Astrocyte (in vitro differentiated cells and primary cell): ENCODE results near the gene DAP. TPM values are rescaled to one million over a fixed set of nuclear protein-coding genes. Genes with fewer than 3 reads are reported as not detected.

Experiments
- DNase-seq: peaks from one replicate; pipeline ENCODE4 v3.0.0-alpha.2; 2010; ENCODE audit warnings: low read depth
- FAIRE-seq: peaks from 2 replicates; lab custom pipeline; 2011; peaks lifted over from hg19 to GRCh38; lab: Jason Lieb, UNC
- H2AFZ ChIP-seq: 2 replicates; pipeline ENCODE4 v1.6.0; 2012; ENCODE audit warnings: low read depth, low read length, inconsistent platforms
- H3K27ac ChIP-seq: 2 replicates; pipeline ENCODE4 v1.5.1; 2011; ENCODE audit warnings: low read depth, low read length, inconsistent platforms
- H3K27me3 ChIP-seq: 2 replicates; pipeline ENCODE4 v1.6.0; 2011; ENCODE audit warnings: low read length, inconsistent platforms; ENCODE audit not compliant: insufficient read depth
- H3K36me3 ChIP-seq: 2 replicates; pipeline ENCODE4 v1.5.1; 2011; ENCODE audit warnings: low read length, inconsistent platforms; ENCODE audit not compliant: insufficient read depth
- H3K4me1 ChIP-seq: 2 replicates; pipeline ENCODE4 v1.5.1; 2011; ENCODE audit warnings: low read length, inconsistent platforms; ENCODE audit not compliant: insufficient read depth
- H3K4me2 ChIP-seq: 2 replicates; pipeline ENCODE4 v1.6.0; 2012; ENCODE audit warnings: low read length, inconsistent platforms
- H3K4me3 ChIP-seq: 2 replicates; pipeline ENCODE4 v1.5.1; 2011; ENCODE audit warnings: low read depth, mild to moderate bottlenecking, low read length, inconsistent platforms; ENCODE audit not compliant: insufficient read depth
- H3K79me2 ChIP-seq: 2 replicates; pipeline ENCODE4 v1.6.0; 2012; ENCODE audit warnings: mild to moderate bottlenecking, low read length, inconsistent platforms; ENCODE audit not compliant: insufficient read depth
- H3K9ac ChIP-seq: 2 replicates; pipeline ENCODE4 v1.6.0; 2012; ENCODE audit warnings: mild to moderate bottlenecking, low read length, inconsistent platforms
- H3K9me3 ChIP-seq: 2 replicates; pipeline ENCODE4 v1.5.1; 2012; ENCODE audit warnings: low read depth, mild to moderate bottlenecking, low read length, inconsistent platforms; ENCODE audit not compliant: insufficient read depth
- H4K20me1 ChIP-seq: 2 replicates; pipeline ENCODE4 v1.6.0; 2012; ENCODE audit warnings: low read length, inconsistent platforms; ENCODE audit not compliant: insufficient read depth
- H3K27ac Mint-ChIP-seq: one replicate; pipeline ENCODE4 v1.8.0; 2021; ENCODE audit warnings: mild to moderate bottlenecking, mixed read lengths; ENCODE audit not compliant: unreplicated experiment
- H3K27me3 Mint-ChIP-seq: one replicate; pipeline ENCODE4 v1.8.0; 2021; ENCODE audit warnings: low read depth, mixed read lengths; ENCODE audit not compliant: unreplicated experiment
- H3K36me3 Mint-ChIP-seq: one replicate; pipeline ENCODE4 v1.8.0; 2021; ENCODE audit warnings: low read depth, mixed read lengths; ENCODE audit not compliant: unreplicated experiment
- H3K4me1 Mint-ChIP-seq: one replicate; pipeline ENCODE4 v1.8.0; 2021; ENCODE audit warnings: low read depth, mixed read lengths; ENCODE audit not compliant: unreplicated experiment
- H3K4me3 Mint-ChIP-seq: one replicate; pipeline ENCODE4 v1.8.0; 2021; ENCODE audit warnings: mild to moderate bottlenecking, moderate library complexity, mixed read lengths; ENCODE audit not compliant: unreplicated experiment
- H3K9me3 Mint-ChIP-seq: one replicate; pipeline ENCODE4 v1.8.0; 2021; ENCODE audit warnings: mild to moderate bottlenecking, mixed read lengths; ENCODE audit not compliant: unreplicated experiment
- CTCF ChIP-seq: IDR thresholded peaks from 2 replicates; pipeline ENCODE4 v1.5.1; 2011; ENCODE audit warnings: low read depth, mild to moderate bottlenecking, inconsistent platforms, low read length, moderate library complexity; ENCODE audit not compliant: insufficient read depth
- EZH2 ChIP-seq: IDR thresholded peaks from 2 replicates; pipeline ENCODE4 v1.6.1; 2012; ENCODE audit warnings: mild to moderate bottlenecking, low read length, inconsistent platforms; ENCODE audit not compliant: insufficient read depth
- total RNA-seq: library from RNA; stranded (reverse); gene quantifications from 2 replicates; pipeline ENCODE4 v1.2.1, GENCODE V29; 2021

DAP gene
- total RNA-seq, 1 donor from 2014 or later: 239 TPM

- Histone ChIP-seq H3K4me3 (no peak overlapping the region), H2AFZ (no peak overlapping the region), H3K27me3 (peaks cover 3% of the 10 kb centered on the region), H4K20me1 (no peaks in the 10 kb centered on the region), H3K9me3 (peaks cover 4% of the 10 kb centered on the region), H3K27ac (no peak overlapping the region), H3K9ac (no peak overlapping the region), H3K36me3 (no peaks in the 10 kb centered on the region), H3K4me2 (peak overlapping the region; percentile 48), H3K4me1 (peaks cover 7% of the 10 kb centered on the region), H3K79me2 (no peaks in the 10 kb centered on the region)
- peaks cover 6% of the 10 kb centered on the region for H3K4me1 Mint-ChIP-seq
- H3K27ac Mint-ChIP-seq: no peak overlapping the region
- FAIRE-seq (no peak), DNase-seq (peak; percentile 46)
- H3K27me3 Mint-ChIP-seq: peaks cover 8% of the 10 kb centered on the region
- no peak overlapping the region for H3K4me3 Mint-ChIP-seq
- peaks cover 3% of the 10 kb centered on the region for H3K36me3 Mint-ChIP-seq
- H3K9me3 Mint-ChIP-seq: peaks cover 11% of the 10 kb centered on the region
- TF ChIP-seq CTCF: no peak
- TF ChIP-seq EZH2: no peak
Measured at GRCh38 chr5:10663489-10664179, 97.4 kb downstream of the DAP start.

- DNase-seq (no peak), FAIRE-seq (no peak)
- TF ChIP-seq EZH2 (no peak), CTCF (no peak)
- peaks cover 6% of the 10 kb centered on the region for H3K4me1 Mint-ChIP-seq
- Histone ChIP-seq H3K4me1 (peaks cover 7% of the 10 kb centered on the region), H4K20me1 (no peaks in the 10 kb centered on the region), H3K27ac (no peak overlapping the region), H3K4me2 (no peak overlapping the region), H3K4me3 (no peak overlapping the region), H3K79me2 (no peaks in the 10 kb centered on the region), H3K9ac (no peak overlapping the region), H3K27me3 (peaks cover 3% of the 10 kb centered on the region), H3K9me3 (no peaks in the 10 kb centered on the region), H2AFZ (no peak overlapping the region), H3K36me3 (no peaks in the 10 kb centered on the region)
- peaks cover 8% of the 10 kb centered on the region for H3K27me3 Mint-ChIP-seq
- peaks cover 2% of the 10 kb centered on the region for H3K36me3 Mint-ChIP-seq
- no peak overlapping the region for H3K27ac Mint-ChIP-seq
- no peak overlapping the region for H3K4me3 Mint-ChIP-seq
- peaks cover 4% of the 10 kb centered on the region for H3K9me3 Mint-ChIP-seq
Measured at GRCh38 chr5:10662661-10663488, 98.2 kb downstream of the DAP start.
